Measurements from ENCODE around the gene SNCB.

The SNCB gene

DNA sequence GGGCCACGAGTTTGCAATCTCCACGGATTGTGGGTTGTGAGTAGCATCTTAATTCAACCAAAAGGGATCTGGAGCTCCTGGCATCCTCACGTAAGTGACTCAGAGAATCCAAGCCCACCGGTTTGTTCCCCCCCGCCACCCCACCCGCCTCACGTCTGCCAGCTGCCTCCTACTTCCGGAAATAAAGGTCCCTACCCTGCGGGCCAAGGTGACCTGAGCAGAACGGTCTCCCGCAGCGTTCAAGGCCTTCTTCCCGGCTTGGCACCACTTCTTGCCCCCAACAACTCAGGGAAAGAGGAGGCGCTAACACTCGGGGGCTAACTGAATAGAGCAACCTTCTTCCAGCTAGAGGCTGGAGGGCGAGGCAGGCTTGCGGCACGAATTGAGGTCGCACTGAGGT, 11.6 kb downstream of the SNCB start:
- H3K36me3 ChIP-seq (ENCODE audit: insufficient read depth, low read length) = no peaks in the 10 kb centered on the region
- no peak overlapping the region for H3K27ac ChIP-seq (ENCODE audit: low read depth, low read length)
- peaks cover 39 to 68% of the 10 kb centered on the region in 2 donors for H3K27me3 ChIP-seq (ENCODE audit: control insufficient read depth in 1 of 2, insufficient read depth in 2 of 2, low read length in 2 of 2)
- no peaks in the 10 kb centered on the region for H3K4me1 ChIP-seq (ENCODE audit: insufficient read depth, low read length)
- H3K4me3 ChIP-seq (ENCODE audit: low read depth in 1 of 2, low read length in 2 of 2) = no peak overlapping the region
- H3K9me3 ChIP-seq (ENCODE audit: low read length) = no peaks in the 10 kb centered on the region
- no peak overlapping the region for H3K9ac ChIP-seq (ENCODE audit: low read length)

DNA sequence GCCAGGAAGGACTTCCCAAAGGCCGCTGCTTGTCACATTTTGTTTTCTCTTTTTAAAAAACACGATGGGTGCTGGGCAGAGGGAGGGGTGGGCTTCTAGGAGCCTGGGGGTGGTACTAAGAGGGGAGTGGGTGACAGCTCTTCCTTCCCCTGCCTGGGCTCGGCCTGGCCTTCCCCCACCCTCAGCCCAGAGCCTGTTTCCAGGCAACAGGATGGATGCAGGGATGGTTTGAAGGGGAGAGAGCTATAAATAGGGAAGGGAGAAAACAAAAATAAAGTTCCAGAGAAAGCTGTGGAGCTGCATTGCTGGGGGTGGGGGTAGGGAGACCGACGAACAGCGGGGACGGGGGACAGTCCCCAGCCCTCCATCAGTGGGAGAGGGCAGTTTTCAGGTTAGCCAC, 13.8 kb downstream of the SNCB start:
- Histone ChIP-seq H3K4me1 (ENCODE audit: insufficient read depth, low read length) (no peaks in the 10 kb centered on the region), H3K4me3 (ENCODE audit: low read depth in 1 of 2, low read length in 2 of 2) (no peak overlapping the region), H3K9ac (ENCODE audit: low read length) (no peak overlapping the region), H3K36me3 (ENCODE audit: insufficient read depth, low read length) (no peaks in the 10 kb centered on the region), H3K27me3 (ENCODE audit: control insufficient read depth in 1 of 2, insufficient read depth in 2 of 2, low read length in 2 of 2) (peaks cover 37 to 69% of the 10 kb centered on the region in 2 donors), H3K27ac (ENCODE audit: low read depth, low read length) (no peak overlapping the region), H3K9me3 (ENCODE audit: low read length) (no peaks in the 10 kb centered on the region)

DNA sequence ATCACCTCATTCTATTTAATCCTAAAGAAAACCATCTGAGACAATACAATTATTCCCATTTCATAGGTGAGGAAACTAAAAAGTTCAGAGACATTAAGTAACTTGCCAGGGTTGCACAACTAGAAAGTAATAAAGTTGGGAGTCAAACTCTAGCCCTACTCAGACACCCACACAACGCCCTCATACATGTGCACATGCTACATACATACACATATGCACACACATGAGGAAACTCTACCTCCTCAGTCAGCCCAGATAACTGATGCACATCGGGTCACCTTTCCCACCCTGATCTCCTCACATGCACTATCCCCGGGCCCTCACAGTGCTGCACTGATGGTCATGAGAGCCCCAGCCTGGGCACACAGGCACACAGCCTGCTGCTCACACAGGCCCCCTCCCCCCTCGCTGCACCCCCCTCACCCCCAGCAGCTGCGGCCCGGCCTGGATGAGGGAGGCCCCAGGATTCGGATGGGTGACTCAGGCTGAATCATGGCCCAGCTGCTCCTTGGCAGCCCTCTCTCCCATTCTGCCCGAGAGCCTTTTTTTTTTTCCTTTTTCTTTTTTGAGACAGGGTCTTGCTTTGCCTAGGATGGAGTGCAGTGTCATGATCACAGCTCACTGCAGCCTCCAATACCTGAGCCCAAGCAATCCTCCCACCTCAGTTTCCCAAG, 15.4 kb downstream of the SNCB start:
- no peak overlapping the region for H3K9ac ChIP-seq (ENCODE audit: low read length)
- H3K4me3 ChIP-seq (ENCODE audit: low read depth in 1 of 2, low read length in 2 of 2) = no peak overlapping the region
- peaks cover 25 to 57% of the 10 kb centered on the region in 2 donors for H3K27me3 ChIP-seq (ENCODE audit: control insufficient read depth in 1 of 2, insufficient read depth in 2 of 2, low read length in 2 of 2)
- no peaks in the 10 kb centered on the region for H3K4me1 ChIP-seq (ENCODE audit: insufficient read depth, low read length)
- no peaks in the 10 kb centered on the region for H3K36me3 ChIP-seq (ENCODE audit: insufficient read depth, low read length)
- H3K9me3 ChIP-seq (ENCODE audit: low read length) = no peaks in the 10 kb centered on the region
- no peak overlapping the region for H3K27ac ChIP-seq (ENCODE audit: low read depth, low read length)

DNA sequence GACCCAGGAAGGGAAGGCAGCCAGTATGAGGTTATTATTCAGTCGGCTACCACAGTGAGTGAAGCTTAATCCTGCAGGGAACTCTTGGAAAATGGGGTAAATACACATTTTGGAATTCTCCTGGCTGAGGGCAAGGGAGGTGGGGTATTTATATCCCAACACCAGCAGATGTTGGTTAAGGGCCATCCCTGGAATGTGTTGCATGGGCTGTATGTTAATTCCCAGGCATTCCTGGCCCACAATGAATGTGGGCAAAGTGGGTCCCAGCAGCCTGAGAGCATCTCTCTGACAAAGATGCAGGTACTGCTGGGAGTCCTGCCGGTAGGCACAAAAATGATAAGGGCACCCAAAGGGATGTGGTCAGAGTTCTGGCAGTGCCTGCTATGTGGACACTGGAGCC, 17.5 kb downstream of the SNCB start:
- Histone ChIP-seq H3K9me3 (ENCODE audit: low read length) (no peaks in the 10 kb centered on the region), H3K36me3 (ENCODE audit: insufficient read depth, low read length) (no peaks in the 10 kb centered on the region), H3K27ac (ENCODE audit: low read depth, low read length) (no peak overlapping the region), H3K27me3 (ENCODE audit: control insufficient read depth in 1 of 2, insufficient read depth in 2 of 2, low read length in 2 of 2) (peaks cover 18 to 48% of the 10 kb centered on the region in 2 donors), H3K4me3 (ENCODE audit: low read depth in 1 of 2, low read length in 2 of 2) (no peak overlapping the region), H3K9ac (ENCODE audit: low read length) (no peak overlapping the region), H3K4me1 (ENCODE audit: insufficient read depth, low read length) (no peaks in the 10 kb centered on the region)

DNA sequence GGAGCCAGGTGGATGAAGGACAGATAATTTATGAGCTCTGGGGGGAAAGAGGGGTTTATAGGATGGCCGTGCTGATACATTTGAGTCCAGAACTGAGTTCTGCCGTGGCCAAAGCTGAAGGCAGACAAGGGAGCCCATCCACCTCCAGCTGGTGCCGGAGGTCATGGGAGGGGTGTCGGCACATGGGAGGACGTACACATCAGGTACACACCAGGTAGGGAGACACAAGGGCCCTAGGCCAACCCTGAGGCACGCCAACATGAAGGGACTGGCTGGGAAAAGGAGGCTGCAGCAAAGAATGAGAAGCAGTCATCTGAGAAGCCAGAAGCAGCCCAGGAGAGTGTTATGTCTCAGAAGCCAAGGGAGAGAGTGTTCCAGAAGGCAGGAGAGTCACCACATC, 18.3 kb downstream of the SNCB start:
- Histone ChIP-seq H3K27ac (ENCODE audit: low read depth, low read length) (no peak overlapping the region), H3K4me1 (ENCODE audit: insufficient read depth, low read length) (no peaks in the 10 kb centered on the region), H3K27me3 (ENCODE audit: control insufficient read depth in 1 of 2, insufficient read depth in 2 of 2, low read length in 2 of 2) (peaks cover 15 to 41% of the 10 kb centered on the region in 2 donors), H3K9ac (ENCODE audit: low read length) (no peak overlapping the region), H3K4me3 (ENCODE audit: low read depth in 1 of 2, low read length in 2 of 2) (no peak overlapping the region), H3K36me3 (ENCODE audit: insufficient read depth, low read length) (no peaks in the 10 kb centered on the region), H3K9me3 (ENCODE audit: low read length) (no peaks in the 10 kb centered on the region)

DNA sequence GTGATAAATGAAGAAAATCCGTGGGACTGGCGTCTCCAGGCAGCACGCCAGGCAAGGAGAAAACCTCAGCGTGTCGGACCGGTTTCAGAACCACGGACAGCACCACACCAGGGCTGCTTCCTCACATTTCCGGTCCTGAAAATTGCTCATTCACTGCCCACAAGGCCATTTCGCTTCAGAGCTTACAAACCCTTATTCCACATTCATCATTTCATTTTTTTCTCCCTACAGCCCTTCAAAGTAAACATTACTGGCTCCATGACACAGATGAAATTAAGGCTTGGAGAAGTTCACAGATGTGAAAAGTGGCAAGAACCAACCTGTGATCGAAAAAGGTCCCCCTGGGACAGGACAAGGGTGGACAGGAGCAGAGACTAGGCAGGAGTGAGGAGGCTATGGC, 18.9 kb downstream of the SNCB start:
- Histone ChIP-seq H3K27me3 (ENCODE audit: control insufficient read depth in 1 of 2, insufficient read depth in 2 of 2, low read length in 2 of 2) (peaks cover 15 to 36% of the 10 kb centered on the region in 2 donors), H3K4me3 (ENCODE audit: low read depth in 1 of 2, low read length in 2 of 2) (no peak overlapping the region), H3K9me3 (ENCODE audit: low read length) (no peaks in the 10 kb centered on the region), H3K9ac (ENCODE audit: low read length) (no peak overlapping the region), H3K27ac (ENCODE audit: low read depth, low read length) (no peak overlapping the region), H3K36me3 (ENCODE audit: insufficient read depth, low read length) (no peaks in the 10 kb centered on the region), H3K4me1 (ENCODE audit: insufficient read depth, low read length) (no peaks in the 10 kb centered on the region)

DNA sequence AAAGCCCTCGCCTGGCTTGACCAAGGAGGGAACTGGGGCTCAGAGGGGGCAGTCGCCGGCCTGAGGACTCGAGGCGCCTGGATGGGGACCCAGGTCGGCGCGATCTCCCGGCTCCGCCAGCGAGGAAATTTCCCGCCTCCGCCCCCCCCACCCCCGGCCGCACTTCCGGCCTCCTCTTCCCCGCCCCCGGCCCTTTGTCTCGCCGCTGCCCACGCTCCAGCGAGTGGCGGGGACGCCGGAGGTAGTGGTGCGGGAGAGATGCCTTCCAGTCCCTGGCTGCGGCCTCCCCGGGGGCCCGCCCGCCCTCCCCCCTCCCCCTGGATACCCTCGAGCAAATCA, 19.9 kb downstream of the SNCB start:
- Histone ChIP-seq H3K27ac (ENCODE audit: low read depth, low read length) (no peak overlapping the region), H3K27me3 (ENCODE audit: control insufficient read depth in 1 of 2, insufficient read depth in 2 of 2, low read length in 2 of 2) (peaks cover 7 to 26% of the 10 kb centered on the region in 2 donors), H3K9me3 (ENCODE audit: low read length) (no peaks in the 10 kb centered on the region), H3K36me3 (ENCODE audit: insufficient read depth, low read length) (no peaks in the 10 kb centered on the region), H3K4me3 (ENCODE audit: low read depth in 1 of 2, low read length in 2 of 2) (no peak overlapping the region), H3K4me1 (ENCODE audit: insufficient read depth, low read length) (no peaks in the 10 kb centered on the region), H3K9ac (ENCODE audit: low read length) (no peak overlapping the region)

DNA sequence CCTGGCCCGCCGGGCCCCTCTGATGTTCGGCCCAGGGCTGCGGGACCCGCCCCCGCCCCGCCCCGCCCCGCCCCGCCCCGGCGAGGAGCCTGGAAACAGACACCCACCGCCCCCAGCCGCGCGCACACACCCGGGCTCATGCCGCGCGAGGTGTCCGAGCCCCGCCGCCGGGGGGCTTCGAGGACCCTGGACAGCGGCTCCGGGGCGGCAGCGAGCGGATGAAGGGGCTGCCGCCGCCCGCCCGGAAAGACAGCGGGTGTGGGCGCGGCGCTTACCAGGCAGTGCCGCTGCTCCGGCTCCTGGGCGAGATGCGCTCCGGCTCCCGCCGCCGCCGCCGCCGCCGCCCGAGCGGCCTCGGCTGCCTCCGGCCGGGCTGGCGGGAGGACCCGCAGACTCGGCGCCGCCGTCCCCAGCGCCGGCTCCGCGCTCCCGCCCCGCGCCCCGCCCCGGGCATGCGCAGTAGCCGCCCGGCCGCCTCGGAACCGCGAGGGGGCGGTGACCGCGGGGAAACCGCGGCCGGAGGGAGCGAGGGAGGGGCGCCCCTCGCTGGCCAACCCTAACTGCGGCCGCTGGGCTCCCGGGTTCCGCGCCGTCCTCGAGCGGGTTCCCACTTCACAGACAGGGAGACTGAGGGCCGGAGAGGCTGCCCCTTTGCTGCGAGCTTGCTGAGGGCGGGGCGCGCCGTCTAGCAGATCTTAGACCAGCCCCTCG, 20.5 kb downstream of the SNCB start, which contains the start of gene GPRIN1:
GPRIN1 (minus strand) TSS at position 433 of the 711 bp plus-strand sequence. CDS start 10,322 bp downstream, outside the sequence.
- Histone ChIP-seq H3K4me3 (ENCODE audit: low read depth in 1 of 2, low read length in 2 of 2) (no peak within 1 kb of the TSS), H3K4me1 (ENCODE audit: insufficient read depth, low read length) (no peaks in the 10 kb centered on the region), H3K9me3 (ENCODE audit: low read length) (no peaks in the 10 kb centered on the region), H3K36me3 (ENCODE audit: insufficient read depth, low read length) (no peaks in the 10 kb centered on the region), H3K27ac (ENCODE audit: low read depth, low read length) (no peak within 1 kb of the TSS), H3K27me3 (ENCODE audit: control insufficient read depth in 1 of 2, insufficient read depth in 2 of 2, low read length in 2 of 2) (peaks cover 5 to 23% of the 10 kb centered on the region in 2 donors), H3K9ac (ENCODE audit: low read length) (no peak within 1 kb of the TSS)

DNA sequence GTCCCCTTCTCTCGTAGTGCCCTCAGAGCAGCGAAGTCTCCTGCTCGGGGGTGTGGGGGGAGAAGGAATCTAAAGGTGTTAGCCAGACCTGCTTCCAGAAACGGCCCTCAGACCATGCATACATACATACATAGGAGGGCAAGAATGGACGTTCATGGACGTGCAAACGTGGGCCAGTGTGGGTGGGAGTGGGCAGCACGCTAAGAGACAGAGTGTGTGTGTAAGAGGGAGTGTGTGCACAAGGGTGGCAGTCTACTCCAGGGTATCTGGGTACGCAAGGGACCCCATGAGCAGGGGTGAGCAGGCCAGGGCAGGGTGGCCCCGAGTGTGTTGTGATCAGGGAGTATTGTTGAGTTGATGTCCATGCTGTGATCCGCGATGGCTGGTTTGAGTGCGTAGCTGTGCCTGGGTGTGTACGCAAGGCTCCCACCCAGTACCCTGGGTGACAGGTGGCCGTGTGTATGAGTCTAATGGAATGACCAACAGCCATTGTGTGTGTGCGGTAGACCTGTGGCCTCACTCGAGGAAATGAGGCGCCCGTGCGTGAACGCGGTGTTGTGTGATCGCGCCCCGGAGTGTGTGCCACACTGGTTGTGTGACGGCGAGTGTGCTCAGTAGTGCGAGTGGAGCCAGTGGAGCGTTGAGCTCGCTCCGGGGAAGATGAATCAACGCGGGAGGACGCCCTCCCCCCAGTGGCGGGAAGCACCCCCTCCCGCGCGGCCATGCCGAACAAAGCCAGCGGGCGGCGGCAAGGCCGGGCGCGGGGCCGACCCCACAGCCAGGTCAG, 21.2 kb downstream of the SNCB start:
- Histone ChIP-seq H3K27ac (ENCODE audit: low read depth, low read length) (no peak overlapping the region), H3K36me3 (ENCODE audit: insufficient read depth, low read length) (no peaks in the 10 kb centered on the region), H3K4me3 (ENCODE audit: low read depth in 1 of 2, low read length in 2 of 2) (no peak overlapping the region), H3K27me3 (ENCODE audit: control insufficient read depth in 1 of 2, insufficient read depth in 2 of 2, low read length in 2 of 2) (peaks cover 5 to 23% of the 10 kb centered on the region in 2 donors), H3K9me3 (ENCODE audit: low read length) (no peaks in the 10 kb centered on the region), H3K9ac (ENCODE audit: low read length) (no peak overlapping the region), H3K4me1 (ENCODE audit: insufficient read depth, low read length) (no peaks in the 10 kb centered on the region)

DNA sequence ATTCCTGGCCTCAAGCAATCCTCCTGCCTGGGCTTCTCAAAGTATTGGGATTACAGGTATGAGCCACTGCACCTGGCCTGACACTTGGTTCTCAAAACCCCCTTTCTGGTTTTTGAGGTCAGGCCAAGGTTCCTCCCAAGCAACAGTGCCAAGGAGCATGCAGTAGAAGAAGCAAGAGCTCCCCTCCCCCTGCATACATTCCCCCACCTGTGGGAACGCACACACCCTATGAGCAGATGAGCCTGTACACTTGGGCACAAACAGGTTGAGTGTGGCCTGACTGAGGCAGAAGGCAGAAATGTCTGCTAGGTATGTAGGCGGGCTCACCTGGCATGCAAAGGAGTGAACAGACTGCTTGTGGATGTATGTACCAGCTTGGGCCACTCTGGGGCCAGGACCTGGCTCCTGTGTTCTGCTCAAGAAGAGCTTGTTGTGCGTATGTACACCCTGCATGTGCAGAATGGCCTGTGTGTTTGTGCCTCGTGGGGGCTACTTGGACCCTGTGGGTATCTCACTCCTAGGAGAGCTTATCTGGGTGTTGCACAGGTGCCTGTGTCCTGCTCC, 22.1 kb downstream of the SNCB start:
- Histone ChIP-seq H3K9me3 (ENCODE audit: low read length) (no peaks in the 10 kb centered on the region), H3K9ac (ENCODE audit: low read length) (no peak overlapping the region), H3K36me3 (ENCODE audit: insufficient read depth, low read length) (no peaks in the 10 kb centered on the region), H3K27me3 (ENCODE audit: control insufficient read depth in 1 of 2, insufficient read depth in 2 of 2, low read length in 2 of 2) (peaks cover 5 to 23% of the 10 kb centered on the region in 2 donors), H3K4me1 (ENCODE audit: insufficient read depth, low read length) (no peaks in the 10 kb centered on the region), H3K4me3 (ENCODE audit: low read depth in 1 of 2, low read length in 2 of 2) (no peak overlapping the region), H3K27ac (ENCODE audit: low read depth, low read length) (no peak overlapping the region)

DNA sequence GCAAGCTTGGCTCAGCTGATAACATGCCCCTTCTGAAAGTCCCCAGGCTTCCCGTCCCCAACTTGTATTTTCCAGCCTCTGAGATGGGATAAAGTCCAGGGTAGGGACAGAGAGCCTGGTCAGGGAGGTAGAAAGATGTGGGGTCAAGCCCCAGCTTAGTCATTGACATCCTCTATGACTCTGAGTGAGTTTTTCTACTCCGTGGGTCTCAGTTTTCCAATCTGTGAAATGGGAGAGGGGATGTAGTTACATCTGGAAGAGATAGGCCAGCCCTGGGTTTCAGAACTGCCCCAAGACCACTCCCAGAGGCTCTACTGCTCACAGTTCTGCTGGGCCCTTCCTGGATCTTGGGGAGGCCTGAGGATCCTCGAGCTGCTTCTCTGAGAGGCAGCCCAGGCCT, 23.5 kb downstream of the SNCB start:
- Histone ChIP-seq H3K9ac (ENCODE audit: low read length) (no peak overlapping the region), H3K4me1 (ENCODE audit: insufficient read depth, low read length) (no peaks in the 10 kb centered on the region), H3K9me3 (ENCODE audit: low read length) (no peaks in the 10 kb centered on the region), H3K4me3 (ENCODE audit: low read depth in 1 of 2, low read length in 2 of 2) (no peak overlapping the region), H3K36me3 (ENCODE audit: insufficient read depth, low read length) (no peaks in the 10 kb centered on the region), H3K27ac (ENCODE audit: low read depth, low read length) (no peak overlapping the region), H3K27me3 (ENCODE audit: control insufficient read depth in 1 of 2, insufficient read depth in 2 of 2, low read length in 2 of 2) (peaks cover 5 to 18% of the 10 kb centered on the region in 2 donors)
